HG03565 (cell line): ENCODE results near the gene CHST7.
A peak's percentile ranks its signal among the peaks of the same experiment; 100 is the strongest.

Experiments used
- ATAC-seq: cut with Tn5 transposase; IDR thresholded peaks from one replicate; pipeline ENCODE4 v1.9.1; 2021; ENCODE audit warnings: mild to moderate bottlenecking, moderate library complexity; ENCODE audit not compliant: unreplicated experiment

CHST7 gene

GRCh38 chrX:46572340-46572936 lies 1.1 kb upstream of the CHST7 start:
- ATAC-seq = peak; percentile 41

- peak; percentile 22 for ATAC-seq
Observed at GRCh38 chrX:46573892-46574773, 568 bp downstream of the CHST7 start.

- ATAC-seq = no peak
Observed at GRCh38 chrX:46574774-46575381, 1.3 kb downstream of the CHST7 start.

- no peak for ATAC-seq
Observed at GRCh38 chrX:46575586-46575985, 2.0 kb downstream of the CHST7 start.

- no peak for ATAC-seq
Observed at GRCh38 chrX:46575991-46576392, 2.4 kb downstream of the CHST7 start.

GRCh38 chrX:46576458-46576857 lies 2.9 kb downstream of the CHST7 start:
- no peak for ATAC-seq

GRCh38 chrX:46577221-46578005 lies 3.8 kb downstream of the CHST7 start:
- ATAC-seq = no peak

- ATAC-seq = no peak
Observed at GRCh38 chrX:46579250-46579649, 5.7 kb downstream of the CHST7 start.

- no peak for ATAC-seq
Observed at GRCh38 chrX:46580613-46581012, 7.0 kb downstream of the CHST7 start.

- no peak for ATAC-seq
Observed at GRCh38 chrX:46582325-46582724, 8.8 kb downstream of the CHST7 start.

- ATAC-seq = no peak
Observed at GRCh38 chrX:46582966-46583365, 9.4 kb downstream of the CHST7 start.

- no peak for ATAC-seq
Observed at GRCh38 chrX:46584736-46585135, 11.2 kb downstream of the CHST7 start.

GRCh38 chrX:46587158-46587557 lies 13.6 kb downstream of the CHST7 start:
- peak; percentile 91 for ATAC-seq

- no peak for ATAC-seq
Observed at GRCh38 chrX:46587753-46588171, 14.2 kb downstream of the CHST7 start.

- ATAC-seq = no peak
Observed at GRCh38 chrX:46588263-46588662, 14.7 kb downstream of the CHST7 start.

GRCh38 chrX:46589977-46590723 lies 16.6 kb downstream of the CHST7 start:
- no peak for ATAC-seq

- no peak for ATAC-seq
Observed at GRCh38 chrX:46595084-46595483, 21.5 kb downstream of the CHST7 start.

- no peak for ATAC-seq
Observed at GRCh38 chrX:46597208-46597607, 23.6 kb downstream of the CHST7 start.

GRCh38 chrX:46597771-46598170 lies 24.2 kb downstream of the CHST7 start:
- no peak for ATAC-seq

- ATAC-seq = no peak
Observed at GRCh38 chrX:46599051-46599560, 25.5 kb downstream of the CHST7 start.
